SK-N-MC (cell line): ENCODE measurements around the gene NHSL2.

Source experiments
- EZH2 ChIP-seq: fragments of 200-600 bp; sonication (generic); IDR thresholded peaks from one replicate; pipeline ENCODE4 v1.6.1; 2017; ENCODE audit warnings: antibody characterized with exemption
- FOXP2 ChIP-seq: optimal IDR thresholded peaks from 2 replicates; pipeline ENCODE3; 2011; ENCODE audit warnings: mild to moderate bottlenecking, moderate library complexity; ENCODE audit not compliant: insufficient read depth; ENCODE audit errors: extremely low read length, control extremely low read depth
- POLR2AphosphoS5 ChIP-seq: IDR thresholded peaks from 2 replicates; pipeline ENCODE4 v1.6.1; 2012; ENCODE audit warnings: mild to moderate bottlenecking, low read depth, low read length, borderline replicate concordance

GRCh38 chrX:71995122-71995521 lies 84.5 kb downstream of the NHSL2 start:
- TF ChIP-seq EZH2 (no peak), POLR2AphosphoS5 (no peak), FOXP2 (no peak)
